Body of pancreas (tissue), 4 donors: ENCODE measurements around the gene TENM4. TPM values are rescaled to one million over a fixed set of nuclear protein-coding genes. Genes with fewer than 3 reads are reported as not detected.

Experiments used
- ATAC-seq: fragments of 150-250 bp; one replicate; pipeline ENCODE4 v1.9.1; 2016
- DNase-seq, 4 donors: peaks; one replicate each; pipeline ENCODE4 v3.0.0-alpha.2; 2019
- H3K27ac ChIP-seq, 4 donors: fragments of 200-600 bp; sonication (generic); 1 replicate in 3 of 4; 2 replicates in 1 of 4; pipeline versions ENCODE4 v1.5.1 to v1.6.1; 2016 to 2019; ENCODE audit warnings: mild to moderate bottlenecking in 1 of 4, mixed read lengths in 1 of 4, moderate library complexity in 1 of 4
- H3K27me3 ChIP-seq, 2 donors: fragments of 200-600 bp; sonication (generic); one replicate each; pipeline ENCODE4 v1.6.0; 2016; ENCODE audit warnings: mild to moderate bottlenecking in 1 of 2
- H3K36me3 ChIP-seq, 2 donors: fragments of 200-600 bp; sonication (generic); replicated peaks in 1 of 2; 2 replicates each; pipeline ENCODE4 v1.5.1; 2016; ENCODE audit warnings: low read depth in 2 of 2; ENCODE audit not compliant: insufficient read depth in 1 of 2
- H3K4me1 ChIP-seq: fragments of 200-600 bp; sonication (generic); one replicate; pipeline ENCODE4 v1.6.0; 2016
- H3K4me3 ChIP-seq, 2 donors: fragments of 200-600 bp; sonication (generic); 1 replicate in 1 of 2; 2 replicates in 1 of 2; pipeline ENCODE4 v1.5.1; 2016 to 2019
- H3K9me3 ChIP-seq, 3 donors: fragments of 200-600 bp; sonication (generic); 1 replicate in 2 of 3; 2 replicates in 1 of 3; pipeline ENCODE4 v1.5.1; 2016
- POLR2A ChIP-seq, 3 donors: fragments of 450-650 bp; IDR thresholded peaks; one replicate each; pipeline ENCODE4 v1.6.1; 2016; ENCODE audit warnings: antibody characterized with exemption in 3 of 3, mild to moderate bottlenecking in 2 of 3
- WGBS, 2 donors: methylation state at CpG; one replicate each; pipeline ENCODE4 v1.1.5; 2017; 5-methylcytosine and 5-hydroxymethylcytosine counted together
- intact Hi-C: fragments of 100-400 bp; cut with DNase I; formaldehyde crosslinking; loops from one replicate; pipeline ENCODE4 v1.15.1; 2023
- total RNA-seq, 2 donors: library from RNA; depleted of rRNA; stranded (reverse); fragments of >200 nt; gene quantifications; one replicate each; pipeline ENCODE4 v1.1.0, GENCODE V29; 2016
- TF ChIP-seq, protein P1 (sequence below), 7 experiments: fragments of 450-650 bp in 4 of 7; fragments of 200-600 bp in 3 of 7; sonication (generic) in 3 of 7; IDR thresholded peaks; one replicate each; pipeline ENCODE4 v1.5.1; 2016 to 2019; ENCODE audit warnings: antibody characterized with exemption in 7 of 7

TENM4 gene
- total RNA-seq, 2 donors from 2014 or later, result 0.78 to 6.6 TPM

DNA sequence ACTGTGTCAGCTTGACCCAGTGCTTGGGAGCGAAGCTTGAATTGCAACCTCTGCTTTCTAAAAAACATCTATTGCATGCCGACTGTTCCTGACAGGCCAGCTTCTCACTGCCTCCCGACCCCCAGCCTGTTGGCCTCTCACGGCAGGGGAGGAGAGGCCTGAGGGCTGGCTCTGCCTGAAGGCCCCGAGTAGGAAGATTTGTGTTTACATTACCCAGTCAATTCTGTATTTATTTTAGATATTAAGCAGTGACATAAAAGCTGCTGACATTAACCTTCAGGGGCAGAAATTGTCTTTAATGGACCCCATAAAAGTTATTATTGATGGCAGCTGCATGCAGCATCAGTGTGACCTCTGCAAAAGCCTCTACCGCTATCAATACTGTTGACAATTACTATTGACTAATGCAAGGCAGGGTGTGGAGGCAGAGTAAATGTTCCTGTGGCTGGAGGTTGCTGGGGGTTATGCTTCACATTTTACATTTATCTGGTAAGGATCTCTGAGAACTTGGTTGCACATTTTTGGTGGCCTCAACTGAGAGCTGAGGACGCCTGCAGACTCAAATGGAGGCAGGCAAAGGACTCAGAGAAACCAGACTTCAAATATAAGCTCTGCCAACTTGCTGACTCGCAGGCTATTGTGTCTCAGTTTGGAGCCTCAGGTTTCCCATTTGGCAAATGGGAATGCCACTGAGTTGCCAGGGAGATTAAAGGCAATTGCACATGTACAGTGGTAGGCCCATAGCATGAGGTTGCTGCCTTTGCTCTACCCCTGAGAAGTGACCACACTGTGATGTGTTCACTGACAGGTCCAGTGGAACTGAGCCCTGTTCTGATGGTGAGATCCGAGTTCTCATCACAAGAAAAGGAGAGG lies 380.5 kb downstream of the TENM4 start:
- Histone ChIP-seq H3K4me1 (peaks cover 8% of the 10 kb centered on the region), H3K27me3 (no peaks in the 10 kb centered on the region), H3K9me3 (no peaks in the 10 kb centered on the region), H3K27ac (no peak overlapping the region), H3K36me3 (no peaks in the 10 kb centered on the region), H3K4me3 (no peak overlapping the region)
- intact Hi-C loops, result no loop called here
- DNase-seq (no peak), ATAC-seq (no peak)
- TF ChIP-seq POLR2A (IDR thresholded peaks at IDR 0.05), result no peak
- TF ChIP-seq, protein P1, sequence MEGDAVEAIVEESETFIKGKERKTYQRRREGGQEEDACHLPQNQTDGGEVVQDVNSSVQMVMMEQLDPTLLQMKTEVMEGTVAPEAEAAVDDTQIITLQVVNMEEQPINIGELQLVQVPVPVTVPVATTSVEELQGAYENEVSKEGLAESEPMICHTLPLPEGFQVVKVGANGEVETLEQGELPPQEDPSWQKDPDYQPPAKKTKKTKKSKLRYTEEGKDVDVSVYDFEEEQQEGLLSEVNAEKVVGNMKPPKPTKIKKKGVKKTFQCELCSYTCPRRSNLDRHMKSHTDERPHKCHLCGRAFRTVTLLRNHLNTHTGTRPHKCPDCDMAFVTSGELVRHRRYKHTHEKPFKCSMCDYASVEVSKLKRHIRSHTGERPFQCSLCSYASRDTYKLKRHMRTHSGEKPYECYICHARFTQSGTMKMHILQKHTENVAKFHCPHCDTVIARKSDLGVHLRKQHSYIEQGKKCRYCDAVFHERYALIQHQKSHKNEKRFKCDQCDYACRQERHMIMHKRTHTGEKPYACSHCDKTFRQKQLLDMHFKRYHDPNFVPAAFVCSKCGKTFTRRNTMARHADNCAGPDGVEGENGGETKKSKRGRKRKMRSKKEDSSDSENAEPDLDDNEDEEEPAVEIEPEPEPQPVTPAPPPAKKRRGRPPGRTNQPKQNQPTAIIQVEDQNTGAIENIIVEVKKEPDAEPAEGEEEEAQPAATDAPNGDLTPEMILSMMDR (IDR thresholded peaks at IDR 0.05), result no peak
- 52 to 54% methylated on average over 7 to 9 of the region's 9 CpGs for WGBS, 2 donors

DNA sequence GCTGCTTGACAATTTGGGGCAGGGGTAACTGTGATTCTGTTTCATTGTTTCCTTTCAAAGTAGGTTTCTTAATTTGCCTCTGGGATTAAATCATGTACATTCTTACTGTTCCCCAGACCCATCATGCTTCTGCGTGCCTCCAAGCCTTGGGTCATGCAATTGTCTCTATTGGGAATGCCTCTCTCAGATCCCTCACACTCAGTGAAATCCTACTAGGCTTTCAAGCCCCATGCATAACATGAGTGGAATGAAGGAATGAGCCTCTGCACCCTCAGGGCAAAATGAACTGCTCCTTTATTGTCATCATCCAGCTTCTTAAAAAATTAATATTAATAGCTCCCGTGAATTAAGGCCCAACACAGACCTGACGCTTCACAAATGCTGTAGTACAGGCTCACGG lies 381.7 kb downstream of the TENM4 start:
- 94 to 95% methylated on average over 4 of the region's 4 CpGs for WGBS, 2 donors
- peaks cover 4% of the 10 kb centered on the region for H3K4me1 ChIP-seq
- ATAC-seq, result no peak
- no peak for TF ChIP-seq POLR2A (IDR thresholded peaks at IDR 0.05)
- TF ChIP-seq, protein P1 (IDR thresholded peaks at IDR 0.05), result no peak
- H3K9me3 ChIP-seq, result no peaks in the 10 kb centered on the region
- no peak for DNase-seq
- no peaks in the 10 kb centered on the region for H3K27me3 ChIP-seq
- H3K27ac ChIP-seq, result no peak overlapping the region
- H3K36me3 ChIP-seq, result no peaks in the 10 kb centered on the region
- H3K4me3 ChIP-seq, result no peak overlapping the region
- intact Hi-C loops, result no loop called here

DNA sequence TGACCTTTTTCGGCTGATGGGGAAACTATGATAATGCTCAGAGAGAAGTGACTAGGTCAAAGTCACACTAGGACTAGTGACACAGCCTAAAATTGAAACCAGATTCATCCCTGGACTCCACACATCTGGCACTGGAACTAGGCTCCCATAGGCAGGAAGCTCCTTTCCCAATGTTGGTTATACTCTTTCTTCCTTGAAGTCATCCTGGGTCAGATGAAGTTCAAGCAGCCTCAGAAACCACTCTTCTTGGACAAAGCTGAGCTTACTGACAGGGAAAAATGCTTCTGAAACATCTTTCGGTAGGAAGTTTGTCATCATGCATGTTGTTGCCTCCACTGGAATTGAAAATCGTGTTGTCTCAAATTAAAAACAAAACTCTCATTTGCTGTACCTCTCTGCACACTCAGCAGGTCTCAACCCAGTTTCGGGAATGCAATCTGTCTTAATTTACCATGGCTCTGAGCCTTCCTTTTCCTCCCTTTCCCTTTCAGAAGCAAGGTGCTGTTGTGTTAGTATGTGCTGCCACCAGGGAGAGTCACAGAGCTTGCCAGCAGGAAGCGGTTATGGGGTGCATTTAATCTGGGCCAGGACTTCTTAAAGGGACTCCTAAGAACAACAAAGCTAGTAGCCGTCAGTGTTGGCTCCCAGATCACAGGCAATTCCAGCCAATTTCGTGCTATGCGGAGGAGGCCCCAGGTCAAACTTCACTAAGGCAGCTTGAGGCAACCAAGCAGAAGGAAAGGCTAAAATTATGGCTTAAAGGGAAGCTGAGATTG lies 384.8 kb downstream of the TENM4 start:
- Histone ChIP-seq H3K4me3 (no peak overlapping the region), H3K4me1 (no peaks in the 10 kb centered on the region), H3K9me3 (no peaks in the 10 kb centered on the region), H3K27ac (no peak overlapping the region), H3K27me3 (no peaks in the 10 kb centered on the region), H3K36me3 (no peaks in the 10 kb centered on the region)
- intact Hi-C loops, result no loop called here
- ATAC-seq (peak; percentile 45), DNase-seq (peak in 1 of 4 donors; percentile 18)
- no peak for TF ChIP-seq POLR2A (IDR thresholded peaks at IDR 0.05)
- TF ChIP-seq, protein P1 (IDR thresholded peaks at IDR 0.05), result no peak
- WGBS, 2 donors, result 63 to 64% methylated on average over 8 of the region's 8 CpGs

DNA sequence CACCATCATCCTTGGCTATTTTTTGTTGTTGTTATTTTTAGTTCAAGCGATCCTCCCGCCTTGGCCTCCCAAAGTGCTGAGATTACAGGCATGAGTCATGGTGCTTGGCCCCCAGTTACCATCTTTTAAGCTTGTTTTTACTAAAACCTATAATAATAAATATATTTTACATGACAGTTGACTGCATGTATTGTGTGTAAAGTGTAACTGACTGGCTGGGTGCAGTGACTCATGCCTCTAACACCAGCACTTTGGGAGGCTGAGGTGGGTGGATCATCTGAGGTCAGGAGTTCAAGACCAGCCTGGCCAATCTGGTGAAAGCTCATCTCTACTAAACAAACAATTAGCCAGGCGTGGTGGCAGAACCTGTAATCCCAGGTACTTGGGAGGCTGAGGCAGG lies 386.2 kb downstream of the TENM4 start:
- Histone ChIP-seq H3K9me3 (no peaks in the 10 kb centered on the region), H3K27ac (no peak overlapping the region), H3K4me1 (no peaks in the 10 kb centered on the region), H3K36me3 (no peaks in the 10 kb centered on the region), H3K27me3 (no peaks in the 10 kb centered on the region), H3K4me3 (no peak overlapping the region)
- no peak for DNase-seq
- no peak for ATAC-seq
- TF ChIP-seq, protein P1 (IDR thresholded peaks at IDR 0.05), result no peak
- TF ChIP-seq POLR2A (IDR thresholded peaks at IDR 0.05), result no peak
- WGBS, 2 donors, result 84 to 90% methylated on average over 3 of the region's 3 CpGs
- intact Hi-C loops, result no loop called here
